IMR-90 (cell line): ENCODE data around the gene EEPD1. TPM values are rescaled to one million over a fixed set of nuclear protein-coding genes. Genes with fewer than 3 reads are reported as not detected.

Source experiments
- ATAC-seq: fragments of 200-7000 bp; cut with Tn5 transposase; 2 replicates; pipeline ENCODE4 v1.9.1; 2020; ENCODE audit warnings: low read depth, mild to moderate bottlenecking, moderate library complexity
- BruUV-seq: library from RNA; stranded (reverse); fragments of 400-500 nt; replicated peaks from 2 replicates; lab custom pipeline; 2021; lab: Mats Ljungman, UMichigan
- CTCF ChIA-PET: fragments of 300-600 bp; formaldehyde crosslinking; extraction: SDS; loops from one replicate; lab custom pipeline; 2021; ENCODE audit warnings: antibody characterized with exemption; lab: Yijun Ruan, JAX
- POLR2A ChIA-PET: fragments of 300-600 bp; sonication (Branson Sonifier 250); formaldehyde crosslinking; loops from one replicate; lab custom pipeline; 2022; ENCODE audit warnings: antibody characterized with exemption; ENCODE audit not compliant: unreplicated experiment; lab: Charles Lee
- DNase-seq: peaks from one replicate; pipeline ENCODE4 v3.0.0; 2013
- H2AFZ ChIP-seq: replicated peaks from 2 replicates; pipeline ENCODE3; 2013; ENCODE audit warnings: low read length, mild to moderate bottlenecking; ENCODE audit not compliant: poor library complexity
- H2AK5ac ChIP-seq: 2 replicates; pipeline ENCODE4 v1.6.1; 2013; ENCODE audit warnings: low read depth, low read length, inconsistent platforms
- H2AK9ac ChIP-seq: replicated peaks from 2 replicates; pipeline ENCODE3; 2013; ENCODE audit warnings: mild to moderate bottlenecking, low read depth, low read length, moderate library complexity; ENCODE audit not compliant: poor library complexity
- H2BK120ac ChIP-seq: 2 replicates; pipeline ENCODE4 v1.6.1; 2013; ENCODE audit warnings: low read depth, low read length, inconsistent platforms
- H2BK15ac ChIP-seq: 3 replicates; pipeline ENCODE4 v1.6.1; 2013; ENCODE audit warnings: low read depth, low read length, inconsistent platforms
- H2BK20ac ChIP-seq: 2 replicates; pipeline ENCODE4 v1.6.1; 2013; ENCODE audit warnings: low read depth, mild to moderate bottlenecking, inconsistent platforms, low read length, moderate library complexity
- H2BK5ac ChIP-seq: 2 replicates; pipeline ENCODE4 v1.6.1; 2013; ENCODE audit warnings: mild to moderate bottlenecking, low read depth, low read length, inconsistent platforms; ENCODE audit not compliant: poor library complexity, severe bottlenecking
- H3K14ac ChIP-seq: replicated peaks from 2 replicates; pipeline ENCODE4 v1.6.1; 2013; ENCODE audit warnings: low read depth, low read length, inconsistent platforms
- H3K18ac ChIP-seq: 2 replicates; pipeline ENCODE4 v1.6.1; 2013; ENCODE audit warnings: low read depth, low read length, control low read depth
- H3K23ac ChIP-seq: 2 replicates; pipeline ENCODE4 v1.6.1; 2013; ENCODE audit warnings: low read depth, low read length, inconsistent platforms
- H3K27ac ChIP-seq: 2 replicates; pipeline ENCODE4 v1.5.1; 2013; ENCODE audit warnings: mild to moderate bottlenecking, control low read depth, low read length; ENCODE audit not compliant: insufficient read depth
- H3K27me3 ChIP-seq: 2 replicates; pipeline ENCODE4 v1.6.1; 2013; ENCODE audit warnings: low read length; ENCODE audit not compliant: control insufficient read depth, insufficient read depth
- H3K36me3 ChIP-seq: 2 replicates; pipeline ENCODE4 v1.6.1; 2013; ENCODE audit warnings: low read length, mixed read lengths; ENCODE audit not compliant: control insufficient read depth, insufficient read depth
- H3K4ac ChIP-seq: 2 replicates; pipeline ENCODE4 v1.6.1; 2013; ENCODE audit warnings: low read depth, low read length, inconsistent platforms
- H3K4me1 ChIP-seq: 2 replicates; pipeline ENCODE4 v1.6.1; 2013; ENCODE audit warnings: low read length, mixed read lengths; ENCODE audit not compliant: control insufficient read depth, insufficient read depth
- H3K4me2 ChIP-seq: 2 replicates; pipeline ENCODE4 v1.6.1; 2013; ENCODE audit warnings: low read depth, mild to moderate bottlenecking, control low read depth, low read length, moderate library complexity
- H3K4me3 ChIP-seq: 2 replicates; pipeline ENCODE4 v1.5.1; 2013; ENCODE audit warnings: low read depth, mild to moderate bottlenecking, control low read depth, low read length, moderate library complexity; ENCODE audit not compliant: insufficient read depth
- H3K56ac ChIP-seq: 2 replicates; pipeline ENCODE4 v1.6.1; 2013; ENCODE audit warnings: low read length, inconsistent platforms; ENCODE audit not compliant: insufficient read depth; ENCODE audit errors: extremely low read depth
- H3K79me1 ChIP-seq, 2 experiments: 2 replicates each; pipeline ENCODE4 v1.6.1; 2013; ENCODE audit warnings: low read length in 2 of 2, inconsistent platforms in 1 of 2, low read depth in 1 of 2
- H3K9ac ChIP-seq: 2 replicates; pipeline ENCODE4 v1.6.1; 2013; ENCODE audit warnings: low read depth, low read length, control low read depth
- H3K9me1 ChIP-seq: 2 replicates; pipeline ENCODE4 v1.6.1; 2013; ENCODE audit warnings: low read length, inconsistent platforms; ENCODE audit not compliant: insufficient read depth
- H3K9me3 ChIP-seq: 2 replicates; pipeline ENCODE4 v1.6.1; 2013; ENCODE audit warnings: low read length; ENCODE audit not compliant: control insufficient read depth, insufficient read depth
- H4K20me1 ChIP-seq: 2 replicates; pipeline ENCODE4 v1.6.1; 2013; ENCODE audit warnings: low read length, inconsistent platforms; ENCODE audit not compliant: insufficient read depth
- H4K5ac ChIP-seq: 2 replicates; pipeline ENCODE4 v1.6.1; 2013; ENCODE audit warnings: mild to moderate bottlenecking, low read depth, low read length, control low read depth
- H4K8ac ChIP-seq, 2 experiments: 2 replicates each; pipeline ENCODE4 v1.6.1; 2013; ENCODE audit warnings: low read depth in 2 of 2, low read length in 2 of 2, control low read depth in 1 of 2, inconsistent platforms in 1 of 2
- H4K91ac ChIP-seq: 2 replicates; pipeline ENCODE4 v1.6.1; 2013; ENCODE audit warnings: low read depth, low read length, inconsistent platforms; ENCODE audit not compliant: insufficient read depth
- FOS ChIP-seq: fragments of 150-350 bp; IDR thresholded peaks from 2 replicates; pipeline ENCODE4 v1.6.1; 2016; ENCODE audit warnings: low read depth, low read length
- MXI1 ChIP-seq: IDR thresholded peaks from 2 replicates; pipeline ENCODE4 v1.6.1; 2012; ENCODE audit warnings: low read depth, mild to moderate bottlenecking, low read length, moderate library complexity, borderline replicate concordance
- RAD21 ChIP-seq: IDR thresholded peaks from 2 replicates; pipeline ENCODE4 v1.6.1; 2012; ENCODE audit warnings: low read length, improper control_type of control experiment
- WGBS, 2 experiments: methylation state at CpG; one replicate each; pipeline versions ENCODE4 v1.1.5 to v1.1.7; 2013; ENCODE audit warnings: missing lambda C conversion rate in 2 of 2; ENCODE audit not compliant: insufficient read length in 1 of 2; ENCODE audit errors: extremely low coverage in 2 of 2; 5-methylcytosine and 5-hydroxymethylcytosine counted together
- dilution Hi-C: fragments of 300-500 bp; cut with HindIII; formaldehyde crosslinking; loops from one replicate; pipeline ENCODE4 v1.14.3; 2018; ENCODE audit warnings: low sequenced_read_pairs; ENCODE audit not compliant: unreplicated experiment
- in situ Hi-C: fragments of 300-500 bp; cut with MboI; formaldehyde crosslinking; loops from 3 replicates; pipeline ENCODE4 v1.14.3; 2019; ENCODE audit warnings: low sequenced_read_pairs, inconsistent platforms, mixed read lengths
- intact Hi-C: fragments of 100-400 bp; cut with micrococcal nuclease; formaldehyde crosslinking; loops from 2 replicates; pipeline ENCODE4 v1.10.0; 2022
- polyA plus RNA-seq, 3 experiments: library from polyadenylated mRNA; depleted of rRNA; stranded (reverse); fragments of >200 nt; gene quantifications; 2 replicates each; pipeline ENCODE4 v1.2.3, GENCODE V29; 2012; ENCODE audit warnings: low replicate concordance in 1 of 3
- total RNA-seq: library from RNA; depleted of rRNA; stranded (reverse); fragments of >200 nt; gene quantifications from 2 replicates; pipeline ENCODE4 v1.2.3, GENCODE V29; 2012
- TF ChIP-seq, protein P1 (sequence below): fragments of 150-350 bp; IDR thresholded peaks from 2 replicates; pipeline ENCODE4 v1.6.1; 2017; ENCODE audit warnings: mild to moderate bottlenecking, antibody characterized with exemption, low read length, low read depth

EEPD1 gene
- total and polyA plus RNA-seq, 2 of the 4 experiments (the other 2 are of a cell fraction): 7.3 to 15.2 TPM

DNA sequence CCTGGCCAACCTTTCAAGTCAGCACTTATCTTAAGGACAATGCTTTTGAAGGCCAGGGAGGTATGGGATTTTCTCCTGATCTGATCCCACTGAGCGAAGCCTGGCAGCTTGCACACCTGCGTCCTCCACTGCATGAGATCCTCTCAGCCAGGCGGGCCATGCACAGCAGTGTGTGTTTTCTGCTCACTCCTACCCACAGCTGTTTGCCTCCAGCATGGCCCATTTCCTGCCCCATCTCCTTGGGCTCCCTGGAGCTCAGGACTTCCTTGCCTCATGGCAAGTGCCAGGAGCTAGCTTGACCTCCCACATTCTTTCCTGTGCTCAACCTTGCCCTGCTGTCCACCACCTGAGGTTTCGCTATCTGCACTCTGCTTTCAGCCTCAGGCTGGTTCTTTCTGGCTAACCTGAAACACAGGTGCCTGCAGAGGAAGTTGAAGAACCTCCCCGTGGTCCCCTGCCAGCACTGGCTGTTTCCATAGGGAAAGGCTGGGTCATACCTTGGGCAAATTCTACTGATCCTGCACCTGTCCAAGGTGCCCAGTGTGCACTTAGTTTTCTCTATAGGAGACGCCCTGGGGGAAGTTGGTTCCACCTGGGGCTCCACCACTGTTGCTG lies 43.9 kb upstream of the EEPD1 start:
- Histone ChIP-seq H4K5ac (no peak overlapping the region), H3K4me3 (no peak overlapping the region), H3K4ac (no peak overlapping the region), H3K79me1 (no peaks in the 10 kb centered on the region), H3K18ac (no peak overlapping the region), H3K9me1 (no peaks in the 10 kb centered on the region; the same call in 1 of the 2 replicates), H3K14ac (no peak overlapping the region), H3K27ac (no peak overlapping the region), H3K27me3 (no peaks in the 10 kb centered on the region), H2AK9ac (no peak overlapping the region), H3K23ac (no peak overlapping the region), H3K56ac (no peak overlapping the region), H3K9me3 (peaks cover 3% of the 10 kb centered on the region; the same call in 1 of the 2 replicates), H2AFZ (no peak overlapping the region), H2AK5ac (no peak overlapping the region), H3K36me3 (no peaks in the 10 kb centered on the region), H4K91ac (no peak overlapping the region), H4K8ac (no peak overlapping the region), H3K4me1 (no peaks in the 10 kb centered on the region), H2BK20ac (no peak overlapping the region), H2BK5ac (no peak overlapping the region), H3K9ac (no peak overlapping the region), H2BK15ac (no peak overlapping the region), H3K4me2 (no peak overlapping the region), H4K20me1 (no peaks in the 10 kb centered on the region), H2BK120ac (no peak overlapping the region)
- TF ChIP-seq, protein P1, sequence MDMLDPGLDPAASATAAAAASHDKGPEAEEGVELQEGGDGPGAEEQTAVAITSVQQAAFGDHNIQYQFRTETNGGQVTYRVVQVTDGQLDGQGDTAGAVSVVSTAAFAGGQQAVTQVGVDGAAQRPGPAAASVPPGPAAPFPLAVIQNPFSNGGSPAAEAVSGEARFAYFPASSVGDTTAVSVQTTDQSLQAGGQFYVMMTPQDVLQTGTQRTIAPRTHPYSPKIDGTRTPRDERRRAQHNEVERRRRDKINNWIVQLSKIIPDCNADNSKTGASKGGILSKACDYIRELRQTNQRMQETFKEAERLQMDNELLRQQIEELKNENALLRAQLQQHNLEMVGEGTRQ: no peak
- TF ChIP-seq MXI1: no peak
- TF ChIP-seq RAD21: no peak
- TF ChIP-seq FOS: no peak
- intact Hi-C loops: no loop called here
- CTCF ChIA-PET: no interaction called here
- ATAC-seq (no peak), DNase-seq (no peak)
- no TSS peak for BruUV-seq
- POLR2A ChIA-PET: no interaction called here
- dilution Hi-C loops: no loop called here
- 100% methylated on average over 2 of the region's 6 CpGs; no CpG with 5 or more reads in 1 of the 2 experiments for WGBS, 2 experiments
- in situ Hi-C loops: no loop called here
